HG03575 (cell line): ENCODE results near the gene MRPS35.
A peak's percentile ranks its signal among the peaks of the same experiment; 100 is the strongest.

Experiments
- ATAC-seq: cut with Tn5 transposase; IDR thresholded peaks from one replicate; pipeline ENCODE4 v1.9.1; 2021; ENCODE audit not compliant: unreplicated experiment, insufficient number of reproducible peaks, low FRiP score; ENCODE audit errors: extremely low read depth

Gene MRPS35

GRCh38 chr12:27710592-27711316, at the start of gene MRPS35:
MRPS35 (plus strand) TSS chr12:27710832; CDS start chr12:27710844, 12 bp downstream.
- peak; percentile 76 for ATAC-seq

GRCh38 chr12:27665704-27666103, 44.9 kb upstream of the MRPS35 start:
- no peak for ATAC-seq

- no peak for ATAC-seq
Measured at GRCh38 chr12:27666510-27666909, 44.1 kb upstream of the MRPS35 start.

GRCh38 chr12:27667540-27667939, 43.1 kb upstream of the MRPS35 start:
- ATAC-seq, result no peak

GRCh38 chr12:27672051-27672450, 38.6 kb upstream of the MRPS35 start:
- ATAC-seq, result no peak

GRCh38 chr12:27672643-27673042, 38.0 kb upstream of the MRPS35 start:
- ATAC-seq, result no peak

- ATAC-seq, result no peak
Measured at GRCh38 chr12:27673101-27673718, 37.4 kb upstream of the MRPS35 start.

GRCh38 chr12:27674989-27675388, 35.6 kb upstream of the MRPS35 start:
- ATAC-seq, result no peak

GRCh38 chr12:27680619-27681018, 30.0 kb upstream of the MRPS35 start:
- no peak for ATAC-seq

- no peak for ATAC-seq
Measured at GRCh38 chr12:27682534-27682933, 28.1 kb upstream of the MRPS35 start.

- ATAC-seq, result no peak
Measured at GRCh38 chr12:27685274-27685673, 25.4 kb upstream of the MRPS35 start.

- no peak for ATAC-seq
Measured at GRCh38 chr12:27686147-27686546, 24.5 kb upstream of the MRPS35 start.

GRCh38 chr12:27688671-27689070, 22.0 kb upstream of the MRPS35 start:
- ATAC-seq, result no peak

- ATAC-seq, result no peak
Measured at GRCh38 chr12:27689558-27690180, 21.0 kb upstream of the MRPS35 start.

GRCh38 chr12:27693403-27693802, 17.2 kb upstream of the MRPS35 start:
- ATAC-seq, result no peak

- no peak for ATAC-seq
Measured at GRCh38 chr12:27695556-27696292, 14.9 kb upstream of the MRPS35 start.

- no peak for ATAC-seq
Measured at GRCh38 chr12:27696293-27696652, 14.4 kb upstream of the MRPS35 start, which contains the start of gene REP15. REP15 (plus strand) TSS chr12:27696447; CDS start chr12:27696563, 116 bp downstream.

GRCh38 chr12:27696864-27697564, 13.6 kb upstream of the MRPS35 start:
- ATAC-seq, result no peak
